ENCODE measurements around the gene CTSZ.

Gene CTSZ

DNA sequence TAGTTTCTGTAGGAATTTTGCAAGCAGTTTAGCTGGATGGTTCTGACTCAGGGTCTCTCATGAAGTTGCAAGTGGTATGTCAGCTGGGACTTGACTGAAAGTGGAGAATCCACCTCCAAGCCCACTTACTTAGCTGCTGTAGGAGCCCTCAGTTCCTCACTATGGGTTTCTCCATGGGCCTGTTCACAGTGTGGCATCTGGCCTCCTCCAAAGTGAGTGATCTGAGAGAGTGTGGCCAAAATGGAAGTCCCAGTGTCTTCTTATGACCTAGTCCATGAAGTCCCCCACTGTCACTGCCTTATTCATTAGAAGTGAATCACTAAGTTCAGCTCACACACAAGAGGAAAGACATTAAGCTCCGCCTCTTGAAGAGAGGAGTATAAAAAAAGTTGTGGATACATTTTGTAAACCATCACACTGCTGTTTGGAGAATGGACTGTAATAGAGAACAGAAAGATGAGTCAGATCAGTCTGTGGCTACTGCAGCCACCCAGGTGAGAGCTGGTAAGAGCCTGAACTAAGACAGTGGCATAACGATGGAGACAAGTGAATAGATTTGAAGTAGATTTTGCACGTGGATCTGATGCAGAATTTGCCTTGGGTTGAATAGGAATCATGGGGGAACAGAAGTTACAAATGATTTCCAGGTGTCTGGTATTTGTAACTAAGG, 30.9 kb downstream of the CTSZ start:
- no peak for DNase-seq (ENCODE audit: extremely low read depth, insufficient read length)
- H3K27me3 ChIP-seq (replicated peaks; ENCODE audit: control insufficient read depth, insufficient read depth, low read length): no peaks in the 10 kb centered on the region
- H3K36me3 ChIP-seq (ENCODE audit: control insufficient read depth, insufficient read depth, low read length): no peaks in the 10 kb centered on the region
- TF ChIP-seq CTCF (IDR thresholded peaks at IDR 0.05; ENCODE audit: insufficient read depth, low read length, poor library complexity, severe bottlenecking): no peak
- H3K4me3 ChIP-seq (replicated peaks; ENCODE audit: low read depth, low read length): no peak overlapping the region

DNA sequence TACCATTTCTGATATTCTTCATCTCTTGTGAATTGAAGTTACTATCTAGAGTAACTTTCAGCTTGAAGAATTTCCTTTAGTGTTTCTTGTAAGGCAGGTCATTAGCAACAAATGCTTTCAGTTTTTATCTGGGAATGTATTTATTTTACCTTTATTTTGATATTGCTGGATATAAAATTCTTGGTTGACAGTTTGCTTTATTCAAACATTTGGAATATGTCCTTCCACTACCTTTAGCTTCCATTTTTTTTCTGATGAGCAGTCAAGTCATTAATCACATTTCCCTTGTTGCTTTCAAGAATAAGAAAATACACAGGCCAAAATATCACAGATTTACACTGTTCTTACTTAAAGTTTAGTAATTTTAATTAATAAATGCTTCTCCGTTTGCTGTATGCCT, 31.7 kb downstream of the CTSZ start:
- no peak for TF ChIP-seq CTCF (IDR thresholded peaks at IDR 0.05; ENCODE audit: insufficient read depth, low read length, poor library complexity, severe bottlenecking)
- DNase-seq (ENCODE audit: extremely low read depth, insufficient read length): no peak
- no peaks in the 10 kb centered on the region for H3K27me3 ChIP-seq (replicated peaks; ENCODE audit: control insufficient read depth, insufficient read depth, low read length)
- no peaks in the 10 kb centered on the region for H3K36me3 ChIP-seq (ENCODE audit: control insufficient read depth, insufficient read depth, low read length)
- H3K4me3 ChIP-seq (replicated peaks; ENCODE audit: low read depth, low read length): no peak overlapping the region

- Histone ChIP-seq H3K36me3 (ENCODE audit: control insufficient read depth, insufficient read depth, low read length) (no peaks in the 10 kb centered on the region), H3K4me3 (replicated peaks; ENCODE audit: low read depth, low read length) (no peak overlapping the region), H3K27me3 (replicated peaks; ENCODE audit: control insufficient read depth, insufficient read depth, low read length) (no peaks in the 10 kb centered on the region)
- TF ChIP-seq CTCF (IDR thresholded peaks at IDR 0.05; ENCODE audit: insufficient read depth, low read length, poor library complexity, severe bottlenecking): no peak
- DNase-seq (ENCODE audit: extremely low read depth, insufficient read length): no peak
Measured at GRCh38 chr20:58973866-58974265, 33.2 kb downstream of the CTSZ start.

DNA sequence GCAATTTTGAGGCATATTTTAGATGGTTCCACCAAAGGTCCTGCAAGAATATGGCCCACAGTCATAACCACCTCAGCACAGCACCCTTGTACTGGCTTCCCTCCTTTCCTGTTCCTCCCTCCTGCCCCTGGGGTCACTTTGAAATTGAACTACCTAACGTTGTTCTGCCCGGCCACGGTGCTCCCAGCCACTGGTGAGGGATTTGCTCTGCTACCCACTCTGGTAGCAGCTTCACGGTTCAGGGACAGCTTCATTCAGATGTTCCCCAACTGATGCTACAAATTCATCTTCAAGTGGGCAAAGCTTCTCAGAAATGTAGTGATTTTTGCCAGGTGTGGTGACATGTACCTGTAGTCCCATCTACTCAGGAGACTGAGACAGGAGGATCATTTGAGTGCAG, 33.9 kb downstream of the CTSZ start:
- no peaks in the 10 kb centered on the region for H3K27me3 ChIP-seq (replicated peaks; ENCODE audit: control insufficient read depth, insufficient read depth, low read length)
- no peak for TF ChIP-seq CTCF (IDR thresholded peaks at IDR 0.05; ENCODE audit: insufficient read depth, low read length, poor library complexity, severe bottlenecking)
- no peaks in the 10 kb centered on the region for H3K36me3 ChIP-seq (ENCODE audit: control insufficient read depth, insufficient read depth, low read length)
- H3K4me3 ChIP-seq (replicated peaks; ENCODE audit: low read depth, low read length): no peak overlapping the region
- DNase-seq (ENCODE audit: extremely low read depth, insufficient read length): no peak

- no peak for TF ChIP-seq CTCF (IDR thresholded peaks at IDR 0.05; ENCODE audit: insufficient read depth, low read length, poor library complexity, severe bottlenecking)
- no peaks in the 10 kb centered on the region for H3K27me3 ChIP-seq (replicated peaks; ENCODE audit: control insufficient read depth, insufficient read depth, low read length)
- no peaks in the 10 kb centered on the region for H3K36me3 ChIP-seq (ENCODE audit: control insufficient read depth, insufficient read depth, low read length)
- H3K4me3 ChIP-seq (replicated peaks; ENCODE audit: low read depth, low read length): no peak overlapping the region
- no peak for DNase-seq (ENCODE audit: extremely low read depth, insufficient read length)
Measured at GRCh38 chr20:58971429-58971828, 35.6 kb downstream of the CTSZ start.

DNA sequence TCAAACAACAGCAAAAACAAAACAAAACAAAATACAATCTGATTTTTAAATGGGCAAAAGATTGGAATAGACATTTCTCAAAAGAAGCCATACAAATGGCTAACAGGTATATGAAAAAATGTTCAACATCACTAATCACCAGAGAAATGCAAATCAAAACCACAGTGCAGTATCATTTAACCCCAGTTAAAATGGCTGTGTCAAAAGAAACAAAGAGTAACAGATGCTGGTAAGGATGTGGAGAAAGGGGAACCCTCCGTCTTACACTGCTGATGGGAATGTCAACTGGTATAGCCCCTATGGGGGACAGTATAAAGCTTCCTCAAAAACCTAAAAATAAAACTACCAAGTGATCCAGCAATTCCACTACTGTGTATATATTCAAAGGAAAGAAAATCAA, 36.9 kb downstream of the CTSZ start:
- Histone ChIP-seq H3K27me3 (replicated peaks; ENCODE audit: control insufficient read depth, insufficient read depth, low read length) (no peaks in the 10 kb centered on the region), H3K36me3 (ENCODE audit: control insufficient read depth, insufficient read depth, low read length) (no peaks in the 10 kb centered on the region), H3K4me3 (replicated peaks; ENCODE audit: low read depth, low read length) (no peak overlapping the region)
- TF ChIP-seq CTCF (IDR thresholded peaks at IDR 0.05; ENCODE audit: insufficient read depth, low read length, poor library complexity, severe bottlenecking): no peak
- no peak for DNase-seq (ENCODE audit: extremely low read depth, insufficient read length)

Data from GM06990 (cell line).